Kidney epithelial cell (primary cell): Measurements from ENCODE around the gene OPHN1. TPM values are rescaled to one million over a fixed set of nuclear protein-coding genes. Genes with fewer than 3 reads are reported as not detected.

Experiments used
- DNase-seq: peaks from one replicate; pipeline ENCODE4 v3.0.0-alpha.2; 2010; ENCODE audit warnings: low read depth
- H3K27me3 ChIP-seq: 2 replicates; pipeline ENCODE4 v1.6.0; 2011; ENCODE audit warnings: low read length; ENCODE audit not compliant: control insufficient read depth, insufficient read depth
- H3K36me3 ChIP-seq: 2 replicates; pipeline ENCODE4 v1.5.1; 2011; ENCODE audit warnings: low read length; ENCODE audit not compliant: control insufficient read depth, insufficient read depth
- H3K4me3 ChIP-seq: 2 replicates; pipeline ENCODE4 v1.5.1; 2011; ENCODE audit warnings: low read depth, mild to moderate bottlenecking, control low read depth, low read length
- total RNA-seq: library from RNA; depleted of rRNA; stranded (reverse); fragments of >200 nt; gene quantifications from 2 replicates; pipeline ENCODE4 v1.2.3, GENCODE V29; 2015
- TF ChIP-seq, protein P1 (sequence below): IDR thresholded peaks from 2 replicates; pipeline ENCODE4 v1.5.1; 2011; ENCODE audit warnings: mild to moderate bottlenecking, moderate library complexity, low read length, control low read depth, inconsistent platforms; ENCODE audit not compliant: insufficient read depth, poor library complexity, severe bottlenecking

OPHN1 gene
- total RNA-seq, 1 donor from 2014 or later = 6.9 TPM

DNA sequence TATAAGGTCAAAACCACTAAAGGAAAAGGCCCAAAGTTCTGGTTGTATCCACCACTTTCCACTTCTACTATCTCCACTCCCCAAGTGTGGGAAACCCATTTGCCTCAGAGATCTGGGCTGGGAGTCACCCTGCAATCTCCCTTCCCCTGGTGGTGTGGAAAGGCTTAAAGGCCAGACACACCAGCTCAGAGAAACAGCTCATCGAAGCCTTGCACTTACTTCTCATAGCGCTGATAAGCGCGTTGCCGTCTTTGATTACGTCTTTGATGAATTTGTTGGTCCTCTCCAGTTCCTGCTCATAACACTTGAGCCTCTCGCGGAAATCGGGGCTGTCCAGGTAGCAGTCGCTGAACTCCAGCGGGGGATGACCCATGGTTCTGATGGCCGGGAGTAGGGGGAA, 647 bp downstream of the OPHN1 start:
- no peaks in the 10 kb centered on the region for H3K36me3 ChIP-seq
- H3K27me3 ChIP-seq = no peaks in the 10 kb centered on the region
- TF ChIP-seq, protein P1, sequence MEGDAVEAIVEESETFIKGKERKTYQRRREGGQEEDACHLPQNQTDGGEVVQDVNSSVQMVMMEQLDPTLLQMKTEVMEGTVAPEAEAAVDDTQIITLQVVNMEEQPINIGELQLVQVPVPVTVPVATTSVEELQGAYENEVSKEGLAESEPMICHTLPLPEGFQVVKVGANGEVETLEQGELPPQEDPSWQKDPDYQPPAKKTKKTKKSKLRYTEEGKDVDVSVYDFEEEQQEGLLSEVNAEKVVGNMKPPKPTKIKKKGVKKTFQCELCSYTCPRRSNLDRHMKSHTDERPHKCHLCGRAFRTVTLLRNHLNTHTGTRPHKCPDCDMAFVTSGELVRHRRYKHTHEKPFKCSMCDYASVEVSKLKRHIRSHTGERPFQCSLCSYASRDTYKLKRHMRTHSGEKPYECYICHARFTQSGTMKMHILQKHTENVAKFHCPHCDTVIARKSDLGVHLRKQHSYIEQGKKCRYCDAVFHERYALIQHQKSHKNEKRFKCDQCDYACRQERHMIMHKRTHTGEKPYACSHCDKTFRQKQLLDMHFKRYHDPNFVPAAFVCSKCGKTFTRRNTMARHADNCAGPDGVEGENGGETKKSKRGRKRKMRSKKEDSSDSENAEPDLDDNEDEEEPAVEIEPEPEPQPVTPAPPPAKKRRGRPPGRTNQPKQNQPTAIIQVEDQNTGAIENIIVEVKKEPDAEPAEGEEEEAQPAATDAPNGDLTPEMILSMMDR = no peak
- H3K4me3 ChIP-seq = peak overlapping the region; percentile 57
- no peak for DNase-seq

DNA sequence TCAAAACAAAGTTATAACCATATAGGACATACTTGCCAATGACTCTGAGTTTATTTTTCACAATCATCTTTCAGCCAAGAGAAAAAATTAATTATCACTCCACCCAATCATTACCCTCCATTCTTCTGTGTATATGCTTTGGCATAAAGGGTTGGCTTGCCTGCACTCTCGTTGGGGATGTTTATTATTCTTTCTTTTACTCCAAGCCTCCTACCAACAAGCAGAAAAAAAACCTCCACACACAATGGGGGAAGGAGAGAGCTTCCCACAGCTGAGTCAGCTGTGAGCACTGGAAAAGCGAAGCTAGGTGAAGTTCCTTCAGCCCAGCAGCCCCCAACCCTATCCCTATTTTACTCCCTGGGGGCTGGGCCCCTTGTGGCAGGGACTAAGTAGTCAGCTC, 1.5 kb downstream of the OPHN1 start:
- DNase-seq = no peak
- Histone ChIP-seq H3K27me3 (no peaks in the 10 kb centered on the region), H3K4me3 (no peak overlapping the region), H3K36me3 (no peaks in the 10 kb centered on the region)
- TF ChIP-seq, protein P1 = no peak

DNA sequence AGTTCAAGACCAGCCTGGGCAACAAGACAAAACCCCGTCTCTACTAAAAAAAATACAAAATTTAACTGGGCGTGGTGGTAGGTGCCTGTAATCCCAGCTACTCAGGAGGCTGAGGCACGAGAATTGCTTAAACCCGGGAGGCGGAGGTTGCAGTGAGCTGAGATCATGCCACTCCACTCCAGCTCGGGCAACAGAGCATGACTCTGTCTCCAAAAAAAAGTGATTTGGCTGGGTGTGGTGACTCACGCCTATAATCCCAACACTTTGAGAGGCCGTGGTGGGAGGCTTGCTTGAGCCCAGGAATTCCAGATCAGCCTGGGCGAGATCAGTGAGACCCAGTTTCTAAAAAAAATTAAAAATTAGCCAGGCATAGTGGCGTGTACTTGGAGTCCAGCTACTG, 4.1 kb downstream of the OPHN1 start:
- no peak for DNase-seq
- Histone ChIP-seq H3K27me3 (no peaks in the 10 kb centered on the region), H3K4me3 (no peak overlapping the region), H3K36me3 (no peaks in the 10 kb centered on the region)
- TF ChIP-seq, protein P1 = no peak

DNA sequence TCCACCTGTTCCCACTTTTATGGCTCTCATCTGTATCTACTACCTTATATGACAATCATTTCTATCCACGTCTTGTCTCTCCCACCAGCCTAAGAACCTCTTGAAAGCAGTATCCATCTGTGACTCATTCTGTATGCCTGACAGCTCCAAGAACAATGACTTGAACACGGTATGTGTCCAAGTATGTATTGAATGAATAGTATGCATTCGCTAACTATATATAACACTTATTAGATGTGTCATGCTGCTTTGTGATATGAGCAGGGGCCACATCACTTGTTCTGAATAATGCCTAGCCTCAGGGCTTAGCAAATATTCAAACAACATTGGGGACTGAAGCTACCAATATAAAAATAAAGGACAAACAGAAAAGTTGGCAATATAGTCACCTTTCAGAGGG, 4.9 kb downstream of the OPHN1 start:
- DNase-seq = no peak
- Histone ChIP-seq H3K36me3 (no peaks in the 10 kb centered on the region), H3K27me3 (no peaks in the 10 kb centered on the region), H3K4me3 (no peak overlapping the region)
- TF ChIP-seq, protein P1 = no peak

DNA sequence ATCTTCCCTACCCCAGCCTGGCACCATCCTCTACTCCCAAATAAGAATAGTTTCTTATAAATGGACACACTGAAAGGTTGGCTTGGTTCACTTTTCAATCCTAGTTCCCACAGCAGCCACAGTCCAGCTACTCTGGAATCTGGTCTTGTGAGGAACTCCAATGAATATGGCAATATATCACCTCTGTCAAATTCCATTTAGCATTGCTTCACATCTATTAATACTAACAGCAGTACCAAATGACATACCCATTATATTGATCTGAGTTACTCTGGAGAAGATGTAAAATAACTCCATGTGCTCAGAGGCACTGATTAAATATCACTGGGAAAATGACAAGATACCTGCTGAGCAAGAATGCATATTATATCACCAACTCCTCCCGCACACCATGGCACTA, 8.6 kb downstream of the OPHN1 start:
- TF ChIP-seq, protein P1 = no peak
- Histone ChIP-seq H3K36me3 (no peaks in the 10 kb centered on the region), H3K4me3 (no peak overlapping the region), H3K27me3 (no peaks in the 10 kb centered on the region)
- DNase-seq = no peak

DNA sequence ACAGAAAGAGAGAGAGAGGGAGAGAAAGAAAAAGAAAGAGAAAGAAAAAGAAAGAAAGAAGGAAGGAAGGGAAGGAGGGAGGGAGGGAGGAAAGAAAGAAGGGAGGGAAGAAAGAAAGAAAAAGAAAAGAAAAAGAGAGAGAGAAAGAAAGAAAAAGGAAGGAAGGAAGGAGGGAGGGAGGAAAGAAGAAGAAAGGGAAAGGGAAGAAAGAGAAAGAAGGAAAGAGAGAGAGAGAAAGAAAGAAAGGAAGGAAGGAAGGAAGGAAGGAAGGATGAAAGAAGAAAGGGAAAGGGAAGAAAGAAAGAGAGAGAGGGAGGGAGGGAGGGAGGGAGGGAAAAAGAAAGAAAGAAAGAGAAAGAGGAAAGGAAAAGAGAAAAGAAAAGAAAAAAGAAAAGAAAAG, 10.8 kb downstream of the OPHN1 start:
- no peaks in the 10 kb centered on the region for H3K27me3 ChIP-seq
- H3K36me3 ChIP-seq = no peaks in the 10 kb centered on the region
- H3K4me3 ChIP-seq = no peak overlapping the region
- TF ChIP-seq, protein P1 = no peak
- DNase-seq = no peak
